Globus pallidus (tissue), 1 donor: Measurements from ENCODE around the gene KLHDC3.
"Not testable (repeated sequence)": the region's sequence is repeated elsewhere in the genome, so short reads cannot be mapped to it uniquely, and the experiment has no call there.

Experiments
- DNase-seq: peaks from one replicate; pipeline ENCODE4 v3.0.0-alpha.2; 2015; ENCODE audit warnings: low spot score

The KLHDC3 gene

DNA sequence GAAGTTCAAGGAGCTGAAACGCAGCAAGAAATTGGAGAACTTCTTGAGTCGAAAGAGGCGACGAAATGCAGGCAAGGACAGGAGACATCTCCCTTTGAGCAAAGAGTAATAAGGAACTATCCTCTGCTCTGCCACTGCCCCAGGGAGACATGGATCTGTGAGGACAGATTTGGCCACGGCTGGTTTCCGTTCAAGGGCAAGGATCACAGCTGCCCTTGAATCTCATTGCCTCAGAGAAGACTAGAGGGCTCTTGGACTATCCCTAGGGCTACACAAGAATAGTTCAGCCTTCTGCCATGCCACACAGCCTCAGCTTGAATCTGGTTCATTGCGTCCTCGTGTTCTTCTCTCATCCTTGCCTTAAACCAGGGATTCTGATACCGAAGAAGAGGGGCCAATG lies 15.1 kb downstream of the KLHDC3 start:
- no peak for DNase-seq

DNA sequence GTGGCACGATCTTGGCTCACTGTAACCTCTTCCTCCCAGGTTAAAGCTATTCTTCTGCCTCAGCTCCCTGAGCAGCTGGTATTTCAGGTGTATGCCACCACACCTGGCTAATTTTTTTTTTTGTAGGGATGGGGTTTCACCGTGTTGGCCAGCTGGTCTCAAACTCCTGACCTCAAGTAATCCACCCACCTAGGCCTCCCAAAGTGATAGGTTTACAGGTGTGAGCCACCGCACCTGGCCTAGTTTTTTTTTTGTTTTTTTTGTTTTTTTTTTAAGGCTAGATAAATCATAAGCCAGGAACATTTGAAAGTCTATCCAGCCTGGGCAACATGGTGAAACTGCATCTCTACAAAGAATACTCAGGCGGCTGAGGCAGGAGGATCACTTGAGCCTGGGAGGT lies 18.3 kb downstream of the KLHDC3 start:
- no peak for DNase-seq

DNA sequence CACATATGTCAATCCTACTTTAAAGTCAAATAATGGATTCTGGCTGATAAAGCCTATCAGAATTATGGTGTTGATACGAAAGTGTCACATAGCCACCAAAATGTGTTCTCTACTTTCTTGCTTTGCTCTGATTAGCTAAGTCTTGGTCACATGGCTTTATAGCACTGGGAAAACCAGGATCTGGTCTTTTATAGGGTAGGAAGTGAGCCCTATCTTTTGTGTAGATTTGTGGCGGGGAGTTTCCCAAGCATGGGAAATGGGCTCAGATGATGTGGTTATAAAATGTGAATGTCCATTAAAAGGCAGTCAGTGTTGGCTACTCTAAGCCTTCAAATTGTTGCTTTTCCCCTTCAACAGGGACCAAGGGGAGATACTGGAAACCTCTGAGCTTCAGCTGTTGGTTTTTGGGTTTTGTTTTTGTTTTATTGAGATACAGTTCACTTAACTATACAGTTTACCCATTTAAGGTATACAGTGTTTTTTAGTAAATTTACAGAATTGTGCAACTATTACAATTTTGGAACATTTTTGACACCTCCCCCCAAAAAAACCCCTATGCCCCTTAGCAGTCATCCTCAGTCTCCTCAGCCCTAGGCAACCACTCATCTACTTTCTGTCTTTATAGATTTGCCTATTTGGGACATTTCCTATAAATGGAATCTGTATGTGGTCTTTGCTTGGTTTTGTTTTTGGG lies 19.6 kb downstream of the KLHDC3 start:
- no peak for DNase-seq

GRCh38 chr6:43034190-43034525 lies 20.1 kb downstream of the KLHDC3 start:
- DNase-seq: no peak

- no peak for DNase-seq
These were observed 21.6 kb downstream of the KLHDC3 start for GRCh38 chr6:43035495-43036194.

DNA sequence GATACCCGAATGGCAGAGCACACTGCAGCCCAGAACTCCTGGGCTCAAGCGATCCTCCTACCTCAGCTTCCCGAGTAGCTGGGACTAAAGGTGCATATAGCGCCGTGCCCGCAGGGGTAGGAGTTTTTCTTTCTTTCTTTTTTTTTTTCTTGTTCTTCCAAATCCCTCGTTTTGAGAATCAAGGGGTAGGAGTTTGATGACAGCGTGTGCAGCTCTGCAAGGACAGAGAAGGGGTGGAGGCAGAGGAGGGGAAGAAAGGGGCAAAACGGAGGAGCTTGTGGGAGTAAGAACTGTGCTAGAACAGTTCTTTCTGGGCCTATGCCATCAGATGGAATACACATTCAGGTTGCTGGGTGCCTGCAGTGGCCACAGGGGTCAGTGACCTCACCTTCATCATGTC lies 22.7 kb downstream of the KLHDC3 start:
- DNase-seq: no peak

- DNase-seq: no peak
These were observed 23.1 kb downstream of the KLHDC3 start for GRCh38 chr6:43037197-43037596.

DNA sequence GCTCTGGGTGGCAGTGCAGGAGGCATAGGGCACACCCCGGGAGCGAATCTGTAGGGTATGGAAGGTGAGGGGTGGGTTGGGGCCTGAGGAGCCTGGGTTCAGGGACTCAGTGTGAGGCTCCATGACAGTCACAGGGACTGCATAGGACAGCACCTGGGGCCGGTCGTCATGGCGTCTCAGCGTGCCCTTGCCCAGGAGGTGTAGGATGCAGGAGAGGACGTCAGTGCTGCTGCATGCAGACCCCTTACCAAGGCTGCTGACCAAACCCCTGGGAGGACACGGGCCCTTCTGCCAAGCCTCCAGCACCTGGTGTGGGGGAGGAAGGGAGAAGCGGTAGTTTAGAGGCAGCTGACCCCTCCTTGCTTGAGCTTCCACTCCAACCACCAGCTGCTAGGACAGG lies 23.7 kb downstream of the KLHDC3 start:
- DNase-seq: no peak

GRCh38 chr6:43038727-43039126 lies 24.7 kb downstream of the KLHDC3 start:
- no peak for DNase-seq

DNA sequence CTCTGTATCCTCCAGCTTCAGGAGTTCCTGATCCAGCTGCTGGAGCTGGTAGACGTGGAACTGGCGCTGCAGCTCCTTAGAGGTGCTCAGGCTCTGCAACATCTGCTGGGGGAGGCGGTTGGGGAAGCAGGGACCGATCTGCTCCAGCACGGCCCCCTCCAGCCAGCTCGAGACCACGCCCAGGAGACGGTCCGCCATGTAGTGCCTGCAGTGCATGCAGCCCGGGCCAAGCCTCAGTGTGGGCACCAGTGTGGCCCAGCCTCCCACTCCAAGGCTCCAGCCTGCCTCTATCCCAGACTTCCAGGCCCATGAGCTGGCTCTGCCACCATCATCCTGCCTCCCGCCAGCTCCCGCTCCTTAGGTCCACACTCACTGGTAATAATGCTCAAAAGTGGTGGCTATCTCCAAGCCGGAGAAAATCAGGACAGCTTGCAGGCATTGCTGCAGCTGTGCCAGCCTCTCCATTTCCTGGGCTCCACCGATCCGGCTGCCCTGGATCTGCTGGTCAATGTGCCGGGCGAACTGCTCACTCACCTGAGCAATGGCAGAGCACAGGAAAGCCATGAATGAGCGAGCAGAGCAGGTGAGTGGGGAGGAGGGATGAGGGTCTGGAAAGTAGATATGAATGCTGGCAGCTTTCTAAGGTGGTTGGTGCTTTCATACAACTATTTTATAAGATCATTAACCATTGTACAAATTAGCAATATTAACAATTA lies 26.7 kb downstream of the KLHDC3 start:
- no peak for DNase-seq

DNA sequence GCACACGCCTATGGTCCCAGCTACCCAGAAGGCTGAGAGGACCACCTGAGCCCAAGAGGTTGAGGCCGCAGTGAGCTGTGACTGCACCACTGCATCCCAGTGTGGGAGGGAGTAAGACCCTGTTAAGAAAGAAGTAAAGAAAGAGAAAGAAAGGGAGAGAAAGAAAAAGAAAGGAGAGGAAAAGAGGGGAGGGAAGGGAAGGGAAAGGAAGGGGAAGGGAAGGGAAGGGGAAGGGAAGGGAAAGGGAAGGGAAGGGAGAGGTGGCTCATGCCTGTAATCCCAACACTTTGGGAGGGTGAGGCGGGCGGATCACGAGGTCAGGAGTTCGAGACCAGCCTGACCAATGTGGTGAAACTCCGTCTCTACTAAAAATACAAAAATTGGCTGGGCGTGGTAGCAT lies 27.4 kb downstream of the KLHDC3 start:
- DNase-seq: not testable (repeated sequence)

GRCh38 chr6:43043310-43043709 lies 29.3 kb downstream of the KLHDC3 start:
- no peak for DNase-seq

DNA sequence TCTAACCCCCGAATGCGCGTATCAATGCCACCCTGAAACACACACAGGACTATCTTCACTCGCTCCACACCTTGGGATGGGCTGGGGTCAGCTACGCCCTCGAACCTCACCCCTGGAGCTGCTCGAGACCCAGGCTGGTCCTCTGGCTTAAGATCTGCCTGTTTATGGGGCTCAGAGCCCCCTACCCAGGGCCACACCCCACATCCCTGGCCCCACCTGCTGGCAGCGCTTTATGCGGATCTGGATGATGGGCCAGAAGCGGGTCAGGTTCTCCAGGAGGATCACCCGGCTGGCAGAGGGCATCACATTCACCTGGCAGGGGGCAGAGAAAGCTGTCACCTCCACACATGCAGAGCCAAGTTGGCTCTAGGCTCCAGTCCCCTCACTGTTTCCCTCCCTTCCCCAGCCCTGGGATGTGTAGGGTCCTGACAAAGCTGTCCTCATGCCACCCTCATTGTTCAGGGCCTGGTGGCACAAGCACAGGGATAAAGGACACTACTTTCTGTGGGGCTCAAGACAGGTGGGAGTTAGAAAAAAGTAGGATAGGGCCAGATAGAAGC lies 31.4 kb downstream of the KLHDC3 start:
- DNase-seq: no peak

DNA sequence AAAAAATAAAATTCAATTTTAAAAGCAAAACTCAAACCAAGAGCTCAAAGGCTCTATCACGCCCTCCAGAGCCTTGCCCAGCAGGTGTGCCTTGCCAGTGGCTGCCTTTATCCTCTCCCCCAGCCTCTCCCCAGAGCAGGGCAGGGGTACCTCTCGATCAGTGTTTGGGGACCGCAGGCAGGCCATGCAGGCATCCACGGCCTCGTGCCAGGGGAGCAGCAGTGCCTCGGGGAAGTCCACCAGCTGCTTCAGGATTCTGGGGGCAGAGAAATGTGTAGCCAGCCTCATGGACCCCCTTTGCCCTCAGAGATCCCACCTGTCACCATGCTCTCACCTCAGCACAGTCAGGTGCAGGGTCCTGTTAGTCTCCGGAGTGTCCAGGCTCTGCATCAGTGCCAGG lies 33.9 kb downstream of the KLHDC3 start:
- DNase-seq: no peak

- no peak for DNase-seq
These were observed 36.9 kb downstream of the KLHDC3 start for GRCh38 chr6:43050981-43051380.

DNA sequence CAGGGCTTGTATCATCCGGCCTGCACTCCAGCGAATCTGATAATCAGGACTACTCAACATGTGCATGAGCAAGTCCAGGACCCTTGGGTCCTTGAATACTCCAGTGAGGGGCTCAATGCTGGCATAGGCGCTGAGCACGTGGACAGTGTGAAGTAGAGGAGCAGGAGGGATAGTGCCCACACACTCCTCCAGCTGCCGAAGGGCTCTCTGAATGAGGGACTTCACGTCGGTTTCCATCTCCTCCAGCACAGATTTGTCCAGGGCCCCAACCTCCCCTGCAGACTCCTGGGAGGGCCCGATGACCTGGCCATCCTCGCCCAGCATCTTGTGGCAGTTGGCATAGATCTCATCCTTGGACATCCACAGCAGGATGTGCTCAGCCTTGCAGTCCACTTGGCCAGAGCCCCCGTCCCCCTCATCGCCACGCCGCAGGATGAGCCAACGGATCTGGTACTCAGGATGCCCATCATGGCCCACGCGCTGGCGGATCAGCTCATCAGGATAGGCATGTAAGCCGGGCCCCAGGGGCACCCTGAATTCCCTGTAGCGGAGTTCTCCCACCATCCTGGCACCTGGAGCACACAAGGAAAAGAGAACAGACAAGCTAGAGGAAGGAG lies 38.3 kb downstream of the KLHDC3 start:
- no peak for DNase-seq

DNA sequence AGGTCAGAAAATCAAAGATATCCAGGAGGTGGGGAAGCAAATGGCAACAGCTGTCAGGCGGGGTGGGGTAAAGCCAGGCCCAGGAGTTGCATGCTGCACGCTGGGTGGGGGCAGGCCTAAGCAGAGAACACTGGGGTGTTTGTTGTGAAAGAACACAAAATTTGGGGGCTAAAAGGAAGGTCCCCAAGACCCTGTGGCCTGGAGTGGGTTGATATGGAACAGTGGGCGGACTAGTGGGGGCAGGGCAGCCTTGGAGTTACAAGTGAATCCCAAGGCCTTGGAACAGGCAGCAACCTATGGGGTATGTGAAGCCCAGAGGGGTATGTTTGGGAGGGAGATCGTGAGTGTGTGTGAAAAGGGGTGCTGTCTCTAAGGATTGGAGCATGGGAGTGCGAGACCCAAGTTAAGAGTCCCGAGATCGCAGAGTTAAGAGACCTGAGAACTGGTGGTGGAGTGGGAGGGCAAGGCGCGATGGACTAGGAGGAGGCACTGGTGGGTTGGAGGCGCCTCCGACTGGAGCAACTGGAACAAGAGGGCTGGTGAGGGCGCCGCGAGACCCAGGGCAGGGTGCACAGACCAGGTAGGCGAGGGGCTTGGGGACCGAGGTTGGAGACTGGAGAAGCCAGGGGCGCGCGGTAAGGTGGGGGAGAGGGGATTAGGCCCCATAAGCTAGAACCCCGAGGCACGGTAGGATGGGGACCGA lies 38.9 kb downstream of the KLHDC3 start:
- no peak for DNase-seq

DNA sequence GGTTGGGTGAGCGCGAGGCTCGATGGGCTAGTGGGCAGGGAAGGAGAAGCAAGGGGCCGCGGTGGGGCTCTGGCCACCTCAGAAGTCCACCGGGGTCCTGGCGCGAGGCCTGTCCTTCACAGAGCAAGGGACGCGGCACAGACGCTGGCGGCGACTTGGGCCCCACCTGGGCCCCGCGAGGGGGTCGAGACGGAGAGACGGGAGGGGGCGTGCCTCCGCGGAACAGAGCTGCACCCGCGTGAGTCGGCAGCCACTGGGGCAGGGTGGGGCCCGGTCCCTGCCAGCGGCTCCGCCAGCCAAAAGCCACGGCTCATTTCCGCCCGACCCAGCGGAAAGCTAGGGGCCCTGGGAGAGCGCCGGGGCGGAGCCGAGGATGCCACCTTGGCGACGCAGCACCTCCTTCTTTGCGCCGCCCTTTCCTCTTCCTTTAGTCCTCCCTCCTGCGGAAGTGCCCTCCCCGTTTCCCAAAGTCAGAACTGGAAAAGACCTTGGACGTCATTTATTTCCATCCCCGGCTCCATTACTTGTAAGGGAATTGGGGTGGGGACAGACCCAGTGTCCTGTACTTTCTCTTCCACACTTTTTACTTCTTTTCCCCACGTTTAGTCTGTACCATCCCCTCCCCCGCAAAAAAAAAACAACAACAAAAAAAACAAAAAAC lies 39.6 kb downstream of the KLHDC3 start, which contains the start of gene CUL7:
Gene CUL7 (minus strand): TSS at position 307 of the 661 bp plus-strand sequence. CDS start 1,063 bp downstream, outside the sequence.
- peak; percentile 64 for DNase-seq

DNA sequence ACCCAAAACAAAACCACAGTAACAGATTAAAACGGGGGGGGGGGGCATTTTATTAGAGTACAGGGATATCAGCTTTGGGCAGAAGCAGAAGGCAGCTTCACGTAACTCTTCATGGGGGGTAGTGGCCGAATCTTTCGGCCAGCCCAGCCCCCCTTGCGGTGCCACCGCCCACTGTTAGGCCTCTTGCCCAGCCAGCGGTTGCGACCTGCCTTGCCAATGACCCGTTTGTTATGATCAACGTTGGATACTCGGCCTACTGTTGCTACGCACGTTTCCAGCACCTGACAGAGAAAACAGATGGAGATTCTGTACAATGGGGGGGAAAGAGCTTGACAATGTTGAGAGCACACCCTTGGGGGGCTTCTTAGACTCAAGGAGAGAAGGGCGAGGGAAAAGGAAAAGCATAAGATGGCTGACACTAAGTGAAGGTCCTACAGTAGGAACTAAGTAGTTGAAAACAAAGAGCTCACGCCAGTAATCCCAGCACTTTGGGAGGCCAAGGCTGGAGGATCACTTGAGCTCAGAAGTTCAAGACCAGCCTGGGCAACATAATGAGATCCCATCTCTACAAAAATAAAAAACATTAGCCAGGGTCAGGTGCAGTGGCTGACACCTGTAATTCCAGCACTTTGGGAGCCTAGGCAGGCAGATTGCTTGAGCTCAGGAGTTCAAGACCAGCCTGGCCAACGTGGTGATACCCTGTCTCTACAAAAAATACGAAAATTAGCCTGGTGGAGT lies 40.3 kb downstream of the KLHDC3 start:
- no peak for DNase-seq

GRCh38 chr6:43055966-43056365 lies 41.9 kb downstream of the KLHDC3 start:
- no peak for DNase-seq

DNA sequence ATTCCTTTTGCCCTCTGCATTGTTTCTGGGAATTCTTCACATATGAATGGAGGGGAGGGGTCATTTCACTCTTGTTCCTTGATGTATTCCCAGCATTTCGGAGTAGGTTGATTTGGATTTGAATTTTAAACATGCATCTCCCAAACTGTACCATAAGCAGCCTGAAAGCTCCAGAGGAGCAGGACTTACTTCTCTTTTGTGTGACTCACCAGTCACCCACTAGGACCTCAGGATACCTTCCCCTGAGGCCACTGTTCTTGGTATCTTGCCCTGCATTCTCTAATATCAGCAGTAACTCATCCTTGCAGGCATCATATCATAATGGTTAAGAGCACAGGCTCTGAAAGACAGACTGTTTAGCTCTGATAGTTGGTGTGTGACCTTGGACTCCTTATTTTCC lies 44.5 kb downstream of the KLHDC3 start:
- DNase-seq: no peak
